CD14-positive monocyte (primary cell): ENCODE data around the gene SEC14L1. TPM values are rescaled to one million over a fixed set of nuclear protein-coding genes. Genes with fewer than 3 reads are reported as not detected.

Source experiments
- DNase-seq, 3 donors: peaks; one replicate each; pipeline ENCODE4 v3.0.0-alpha.2; 2011 to 2022
- H2AFZ ChIP-seq: 2 replicates; pipeline ENCODE4 v1.6.0; 2012; ENCODE audit warnings: mild to moderate bottlenecking, low read depth, low read length, inconsistent platforms; ENCODE audit not compliant: insufficient read depth, poor library complexity, severe bottlenecking
- H3K27ac ChIP-seq, 2 donors: 1 replicate in 1 of 2; 2 replicates in 1 of 2; pipeline ENCODE4 v1.5.1; 2012 to 2013; ENCODE audit warnings: low read length in 2 of 2, control low read depth in 1 of 2, inconsistent platforms in 1 of 2, low read depth in 1 of 2, mild to moderate bottlenecking in 1 of 2
- H3K27me3 ChIP-seq, 2 donors: one replicate each; pipeline versions ENCODE4 v1.6.0 to v1.6.1; 2011 to 2013; ENCODE audit warnings: low read length in 2 of 2; ENCODE audit not compliant: control insufficient read depth in 2 of 2, insufficient read depth in 2 of 2
- H3K36me3 ChIP-seq, 2 donors: replicated peaks in 1 of 2; 1 replicate in 1 of 2; 2 replicates in 1 of 2; pipeline versions ENCODE4 v1.5.1 to v1.6.1; 2012 to 2013; ENCODE audit warnings: low read length in 2 of 2, control low read depth in 1 of 2, inconsistent platforms in 1 of 2, mild to moderate bottlenecking in 1 of 2; ENCODE audit not compliant: insufficient read depth in 2 of 2, control insufficient read depth in 1 of 2
- H3K4me1 ChIP-seq, 2 donors: 1 replicate in 1 of 2; 2 replicates in 1 of 2; pipeline versions ENCODE4 v1.5.1 to v1.6.1; 2012 to 2013; ENCODE audit warnings: low read length in 2 of 2, control low read depth in 1 of 2, inconsistent platforms in 1 of 2, mild to moderate bottlenecking in 1 of 2, moderate library complexity in 1 of 2; ENCODE audit not compliant: insufficient read depth in 2 of 2, control insufficient read depth in 1 of 2
- H3K4me2 ChIP-seq: replicated peaks from 2 replicates; pipeline ENCODE3; 2012; ENCODE audit warnings: low read length, moderate library complexity, mild to moderate bottlenecking; ENCODE audit not compliant: poor library complexity, severe bottlenecking; ENCODE audit errors: extremely low read depth
- H3K4me3 ChIP-seq, 3 experiments: fragments of 200-600 bp in 1 of 3; sonication (generic) in 1 of 3; replicated peaks in 1 of 3; 1 replicate in 2 of 3; 2 replicates in 1 of 3; pipeline ENCODE4 v1.5.1; 2011 to 2013; ENCODE audit warnings: low read length in 3 of 3, mild to moderate bottlenecking in 3 of 3, control low read depth in 2 of 3, low read depth in 2 of 3, inconsistent platforms in 1 of 3, moderate library complexity in 1 of 3
- H3K79me2 ChIP-seq: 2 replicates; pipeline ENCODE4 v1.6.0; 2012; ENCODE audit warnings: mild to moderate bottlenecking, control low read depth, inconsistent platforms, low read length, moderate library complexity; ENCODE audit not compliant: insufficient read depth
- H3K9ac ChIP-seq: 2 replicates; pipeline ENCODE4 v1.6.0; 2017; ENCODE audit warnings: low read length, mild to moderate bottlenecking; ENCODE audit not compliant: insufficient read depth, poor library complexity, severe bottlenecking
- H3K9me3 ChIP-seq, 2 donors: replicated peaks in 1 of 2; 1 replicate in 1 of 2; 2 replicates in 1 of 2; pipeline versions ENCODE4 v1.5.1 to v1.6.1; 2012 to 2013; ENCODE audit warnings: low read length in 2 of 2, control low read depth in 1 of 2; ENCODE audit not compliant: control insufficient read depth in 1 of 2, insufficient read depth in 1 of 2
- H4K20me1 ChIP-seq: 2 replicates; pipeline ENCODE4 v1.6.0; 2012; ENCODE audit warnings: mild to moderate bottlenecking, low read length, control low read depth, moderate library complexity; ENCODE audit not compliant: insufficient read depth
- H3K27ac Mint-ChIP-seq, 7 donors: one replicate each; pipeline ENCODE4 v1.8.0; 2020; ENCODE audit warnings: mild to moderate bottlenecking in 7 of 7, mixed read lengths in 7 of 7, moderate library complexity in 6 of 7, inconsistent platforms in 2 of 7
- H3K27me3 Mint-ChIP-seq, 3 donors: one replicate each; pipeline ENCODE4 v1.8.0; 2021 to 2022; ENCODE audit warnings: low read depth in 3 of 3, mild to moderate bottlenecking in 3 of 3, mixed read lengths in 3 of 3, moderate library complexity in 3 of 3, inconsistent platforms in 1 of 3
- H3K36me3 Mint-ChIP-seq, 2 donors: one replicate each; pipeline ENCODE4 v1.8.0; 2020; ENCODE audit warnings: mixed read lengths in 2 of 2, inconsistent platforms in 1 of 2, mild to moderate bottlenecking in 1 of 2
- H3K4me1 Mint-ChIP-seq: one replicate; pipeline ENCODE4 v1.8.0; 2020; ENCODE audit warnings: mild to moderate bottlenecking, mixed read lengths
- H3K4me3 Mint-ChIP-seq, 2 donors: one replicate each; pipeline ENCODE4 v1.8.0; 2020; ENCODE audit warnings: mild to moderate bottlenecking in 2 of 2, mixed read lengths in 2 of 2, moderate library complexity in 1 of 2
- H3K9me3 Mint-ChIP-seq, 7 donors: one replicate each; pipeline ENCODE4 v1.8.0; 2020 to 2022; ENCODE audit warnings: mixed read lengths in 7 of 7, mild to moderate bottlenecking in 6 of 7, moderate library complexity in 6 of 7, inconsistent platforms in 2 of 7
- WGBS: methylation state at CpG from one replicate; pipeline ENCODE4 v1.1.5; 2013; ENCODE audit warnings: missing lambda C conversion rate; ENCODE audit not compliant: insufficient coverage; 5-methylcytosine and 5-hydroxymethylcytosine counted together
- intact Hi-C, 2 donors: fragments of 100-400 bp; cut with micrococcal nuclease; formaldehyde crosslinking; loops; one replicate each; pipeline versions ENCODE4 v1.15.0 to v1.15.1; 2023
- polyA plus RNA-seq, 3 donors: library from polyadenylated mRNA; depleted of rRNA in 1 of 3; unstranded in 2 of 3; stranded (reverse) in 1 of 3; fragments of 300-500 nt in 2 of 3; fragments of >200 nt in 1 of 3; fragmentation: Illumina TruSeq in 2 of 3; gene quantifications; 1 replicate in 2 of 3; 2 replicates in 1 of 3; pipeline ENCODE4 v1.2.3, GENCODE V29; 2012 to 2021
- TF ChIP-seq, protein P1 (sequence below): fragments of 200-600 bp; IDR thresholded peaks from one replicate; pipeline ENCODE4 v1.8.0; 2022; ENCODE audit warnings: antibody characterized with exemption, mild to moderate bottlenecking

Gene SEC14L1
- polyA plus RNA-seq, 3 donors, result 34.1 to 76.4 (median 43.2) TPM

- Mint-ChIP-seq H3K36me3 (no peaks in the 10 kb centered on the region), H3K9me3 (peaks cover 4 to 9% (median 8%) of the 10 kb centered on the region in 7 donors), H3K27ac (peak overlapping the region in 6 of 7 donors; percentile 60 to 68 (median 62)), H3K4me1 (peaks cover 27% of the 10 kb centered on the region), H3K4me3 (peak overlapping the region; percentile 86 to 96), H3K27me3 (peaks cover 3 to 9% (median 7%) of the 10 kb centered on the region in 3 donors)
- Histone ChIP-seq H3K4me1 (peaks cover 10 to 21% of the 10 kb centered on the region in 2 donors), H4K20me1 (no peaks in the 10 kb centered on the region), H3K79me2 (no peaks in the 10 kb centered on the region), H3K4me3 (peak overlapping the region; percentile 22 to 79 (median 40)), H3K9me3 (peaks cover 0 to 5% of the 10 kb centered on the region in 2 donors), H3K27ac (peak overlapping the region in 1 of 2 donors; percentile 27), H2AFZ (peak overlapping the region; percentile 79), H3K9ac (peak overlapping the region; percentile 39), H3K4me2 (peak overlapping the region; percentile 84), H3K36me3 (no peaks in the 10 kb centered on the region), H3K27me3 (no peaks in the 10 kb centered on the region)
- peak in 2 of 3 donors; percentile 20 to 32 for DNase-seq
- TF ChIP-seq, protein P1, sequence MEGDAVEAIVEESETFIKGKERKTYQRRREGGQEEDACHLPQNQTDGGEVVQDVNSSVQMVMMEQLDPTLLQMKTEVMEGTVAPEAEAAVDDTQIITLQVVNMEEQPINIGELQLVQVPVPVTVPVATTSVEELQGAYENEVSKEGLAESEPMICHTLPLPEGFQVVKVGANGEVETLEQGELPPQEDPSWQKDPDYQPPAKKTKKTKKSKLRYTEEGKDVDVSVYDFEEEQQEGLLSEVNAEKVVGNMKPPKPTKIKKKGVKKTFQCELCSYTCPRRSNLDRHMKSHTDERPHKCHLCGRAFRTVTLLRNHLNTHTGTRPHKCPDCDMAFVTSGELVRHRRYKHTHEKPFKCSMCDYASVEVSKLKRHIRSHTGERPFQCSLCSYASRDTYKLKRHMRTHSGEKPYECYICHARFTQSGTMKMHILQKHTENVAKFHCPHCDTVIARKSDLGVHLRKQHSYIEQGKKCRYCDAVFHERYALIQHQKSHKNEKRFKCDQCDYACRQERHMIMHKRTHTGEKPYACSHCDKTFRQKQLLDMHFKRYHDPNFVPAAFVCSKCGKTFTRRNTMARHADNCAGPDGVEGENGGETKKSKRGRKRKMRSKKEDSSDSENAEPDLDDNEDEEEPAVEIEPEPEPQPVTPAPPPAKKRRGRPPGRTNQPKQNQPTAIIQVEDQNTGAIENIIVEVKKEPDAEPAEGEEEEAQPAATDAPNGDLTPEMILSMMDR, result no peak
- 3% methylated on average over 9 of the region's 15 CpGs for WGBS
- intact Hi-C loops, result no loop called here
These were observed 94.7 kb downstream of the SEC14L1 start for GRCh38 chr17:77235370-77235941.

DNA sequence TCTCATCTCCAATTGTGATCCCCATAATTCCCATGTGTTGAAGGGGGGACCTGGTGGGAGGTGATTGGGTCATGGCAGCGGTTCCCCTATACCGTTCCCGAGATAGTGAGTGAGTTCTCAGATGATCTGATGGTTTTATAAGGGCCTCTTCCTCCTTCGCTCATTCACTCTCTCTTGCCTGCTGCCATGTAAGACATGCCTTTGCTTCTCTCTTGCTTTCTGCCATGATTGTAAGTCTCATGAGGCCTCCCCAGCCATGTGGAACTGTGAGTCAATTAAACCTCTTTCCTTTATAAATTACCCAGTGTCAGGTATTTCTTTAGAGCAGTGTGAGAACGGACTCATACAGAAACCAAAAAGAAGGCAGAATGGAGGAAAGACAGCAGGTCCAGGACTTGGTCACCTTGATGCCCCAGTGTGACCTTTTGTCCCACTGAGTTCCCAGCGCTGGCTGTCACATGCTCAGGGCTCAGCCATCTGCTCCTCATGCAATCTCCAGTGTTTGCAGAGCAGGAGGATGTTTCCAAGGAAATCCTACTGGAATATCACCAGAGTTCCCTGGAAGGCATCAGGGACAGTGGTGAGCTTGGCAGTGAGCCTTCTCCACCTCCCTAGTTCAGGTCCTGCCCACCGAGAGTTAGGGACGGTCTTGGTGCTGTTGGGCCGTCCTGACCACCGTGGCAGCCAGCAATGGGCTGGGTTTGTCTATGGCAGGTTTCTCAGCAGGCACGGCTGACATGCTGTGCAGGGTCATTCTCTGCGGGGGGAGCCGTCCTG, 96.7 kb downstream of the SEC14L1 start:
- 97% methylated on average over 9 of the region's 13 CpGs for WGBS
- H3K79me2 ChIP-seq, result no peaks in the 10 kb centered on the region
- intact Hi-C loops, result no loop called here
- no peaks in the 10 kb centered on the region for H3K27me3 ChIP-seq
- no peak overlapping the region for H3K9ac ChIP-seq
- H4K20me1 ChIP-seq, result no peaks in the 10 kb centered on the region
- DNase-seq, result no peak
- peaks cover 10 to 21% of the 10 kb centered on the region in 2 donors for H3K4me1 ChIP-seq
- no peak overlapping the region for H3K27ac Mint-ChIP-seq
- no peak overlapping the region for H3K4me3 ChIP-seq
- H3K9me3 ChIP-seq, result peaks cover 0 to 5% of the 10 kb centered on the region in 2 donors
- H3K4me3 Mint-ChIP-seq, result no peak overlapping the region
- H2AFZ ChIP-seq, result no peak overlapping the region
- H3K36me3 Mint-ChIP-seq, result no peaks in the 10 kb centered on the region
- H3K36me3 ChIP-seq, result no peaks in the 10 kb centered on the region
- no peak overlapping the region for H3K27ac ChIP-seq
- H3K4me2 ChIP-seq, result no peak overlapping the region
- peaks cover 27% of the 10 kb centered on the region for H3K4me1 Mint-ChIP-seq
- TF ChIP-seq, protein P1, result no peak
- H3K27me3 Mint-ChIP-seq, result peaks cover 3 to 10% (median 6%) of the 10 kb centered on the region in 3 donors
- H3K9me3 Mint-ChIP-seq, result peaks cover 4 to 9% (median 8%) of the 10 kb centered on the region in 7 donors
